ENCODE results near the gene NRIP2. TPM values are rescaled to one million over a fixed set of nuclear protein-coding genes. Genes with fewer than 3 reads are reported as not detected.

Gene NRIP2
- total RNA-seq, 3 donors from 2014 or later (not counting 1 experiment from before 2014, with no cell fraction given) = not detected

DNA sequence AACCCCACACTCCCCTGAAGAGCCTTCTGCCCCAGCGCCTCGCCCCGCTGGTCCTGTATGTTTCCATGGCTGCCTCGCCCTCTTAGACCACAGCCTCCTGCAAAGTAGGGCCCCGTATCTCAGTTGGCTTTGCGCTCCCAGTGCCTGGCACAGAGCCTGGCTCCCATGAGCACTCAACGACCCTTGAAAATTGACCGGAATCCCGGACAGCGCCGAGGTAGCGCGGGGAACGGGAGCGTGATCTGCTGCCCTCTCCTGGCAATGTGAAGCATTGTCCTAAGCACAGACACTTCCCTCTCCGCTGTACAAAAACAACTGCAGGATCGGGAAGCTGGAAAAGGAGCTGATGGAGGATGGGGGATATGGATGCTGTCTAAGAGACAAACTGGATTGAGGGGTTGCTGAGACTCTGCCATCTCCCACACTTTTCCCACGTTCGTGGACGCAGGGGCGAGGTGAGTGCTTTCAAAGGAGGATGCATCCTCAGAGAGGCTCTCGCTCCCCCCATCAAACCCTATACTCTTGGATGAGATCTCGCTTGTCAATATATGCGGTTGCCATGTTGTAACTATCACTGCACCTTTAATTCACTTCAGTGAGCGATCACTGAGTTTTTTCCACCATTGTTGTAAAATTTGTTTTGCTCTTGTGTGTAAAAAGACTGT lies 50.8 kb downstream of the NRIP2 start:
- 15% methylated on average over 22 of the region's 25 CpGs for WGBS (ENCODE audit: insufficient coverage)
- no peaks in the 10 kb centered on the region for H3K36me3 Mint-ChIP-seq
- H3K4me3 Mint-ChIP-seq = peak overlapping the region; percentile 65
- Histone ChIP-seq H3K27me3 (ENCODE audit: control insufficient read depth, insufficient read depth, low read length) (no peaks in the 10 kb centered on the region), H3K9me3 (ENCODE audit: control insufficient read depth, insufficient read depth, low read length) (no peaks in the 10 kb centered on the region), H3K27ac (ENCODE audit: low read length) (no peak overlapping the region), H3K36me3 (ENCODE audit: control insufficient read depth, insufficient read depth, low read length) (no peaks in the 10 kb centered on the region), H3K4me1 (ENCODE audit: control insufficient read depth, insufficient read depth, low read length) (peaks cover 7% of the 10 kb centered on the region), H3K4me3 (ENCODE audit: low read length) (no peak overlapping the region)
- peaks cover 7% of the 10 kb centered on the region in 2 donors for H3K4me1 Mint-ChIP-seq
- H3K27me3 Mint-ChIP-seq (ENCODE audit: low read depth in 2 of 2) = peaks cover 22 to 26% of the 10 kb centered on the region in 2 donors
- ATAC-seq (peak; percentile 86 to 95 (median 95)), DNase-seq (peak; percentile 27 to 76)
- TF ChIP-seq, protein P1, sequence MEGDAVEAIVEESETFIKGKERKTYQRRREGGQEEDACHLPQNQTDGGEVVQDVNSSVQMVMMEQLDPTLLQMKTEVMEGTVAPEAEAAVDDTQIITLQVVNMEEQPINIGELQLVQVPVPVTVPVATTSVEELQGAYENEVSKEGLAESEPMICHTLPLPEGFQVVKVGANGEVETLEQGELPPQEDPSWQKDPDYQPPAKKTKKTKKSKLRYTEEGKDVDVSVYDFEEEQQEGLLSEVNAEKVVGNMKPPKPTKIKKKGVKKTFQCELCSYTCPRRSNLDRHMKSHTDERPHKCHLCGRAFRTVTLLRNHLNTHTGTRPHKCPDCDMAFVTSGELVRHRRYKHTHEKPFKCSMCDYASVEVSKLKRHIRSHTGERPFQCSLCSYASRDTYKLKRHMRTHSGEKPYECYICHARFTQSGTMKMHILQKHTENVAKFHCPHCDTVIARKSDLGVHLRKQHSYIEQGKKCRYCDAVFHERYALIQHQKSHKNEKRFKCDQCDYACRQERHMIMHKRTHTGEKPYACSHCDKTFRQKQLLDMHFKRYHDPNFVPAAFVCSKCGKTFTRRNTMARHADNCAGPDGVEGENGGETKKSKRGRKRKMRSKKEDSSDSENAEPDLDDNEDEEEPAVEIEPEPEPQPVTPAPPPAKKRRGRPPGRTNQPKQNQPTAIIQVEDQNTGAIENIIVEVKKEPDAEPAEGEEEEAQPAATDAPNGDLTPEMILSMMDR (IDR thresholded peaks at IDR 0.05) = peak; percentile 86
- intact Hi-C loops (cut with micrococcal nuclease) = loop anchor here (1.0 kb wide), 1 partner anchor 101 kb away; no protein-coding TSS in a partner anchor
- no peaks in the 10 kb centered on the region for H3K9me3 Mint-ChIP-seq
- H3K27ac Mint-ChIP-seq = no peak overlapping the region

DNA sequence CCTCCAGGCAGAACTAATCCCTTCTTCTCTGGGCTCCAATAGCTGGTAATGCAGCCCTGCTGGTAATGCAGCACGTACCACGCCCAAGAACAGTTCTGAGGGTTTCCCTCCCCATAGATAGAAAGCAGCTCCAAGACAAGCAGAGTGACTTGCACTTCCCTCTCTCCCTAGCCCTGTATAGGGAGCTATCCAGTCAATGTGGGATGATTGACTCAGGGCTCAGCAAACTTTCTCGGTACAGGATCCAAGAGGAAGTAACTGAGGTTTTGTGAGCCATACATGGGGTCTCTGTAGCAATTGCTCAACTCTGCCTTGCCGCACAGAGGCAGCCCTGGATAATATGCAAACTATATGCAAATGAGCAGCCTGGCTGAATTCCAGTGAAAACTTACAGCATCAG lies 55.6 kb downstream of the NRIP2 start:
- Histone ChIP-seq H3K4me1 (ENCODE audit: control insufficient read depth, insufficient read depth, low read length) (peaks cover 7% of the 10 kb centered on the region), H3K36me3 (ENCODE audit: control insufficient read depth, insufficient read depth, low read length) (no peaks in the 10 kb centered on the region), H3K4me3 (ENCODE audit: low read length) (no peak overlapping the region), H3K9me3 (ENCODE audit: control insufficient read depth, insufficient read depth, low read length) (no peaks in the 10 kb centered on the region), H3K27me3 (ENCODE audit: control insufficient read depth, insufficient read depth, low read length) (no peaks in the 10 kb centered on the region), H3K27ac (ENCODE audit: low read length) (no peak overlapping the region)
- Mint-ChIP-seq H3K27me3 (ENCODE audit: low read depth in 2 of 2) (peaks cover 11 to 18% of the 10 kb centered on the region in 2 donors), H3K36me3 (no peaks in the 10 kb centered on the region), H3K27ac (no peak overlapping the region), H3K4me1 (peaks cover 6 to 7% of the 10 kb centered on the region in 2 donors), H3K9me3 (no peaks in the 10 kb centered on the region), H3K4me3 (no peak overlapping the region)
- intact Hi-C loops (cut with micrococcal nuclease) = no loop called here
- ATAC-seq = no peak
- no peak for DNase-seq
- WGBS (ENCODE audit: insufficient coverage) = 64% methylated on average over 4 of the region's 4 CpGs
- TF ChIP-seq, protein P1 (IDR thresholded peaks at IDR 0.05) = no peak

DNA sequence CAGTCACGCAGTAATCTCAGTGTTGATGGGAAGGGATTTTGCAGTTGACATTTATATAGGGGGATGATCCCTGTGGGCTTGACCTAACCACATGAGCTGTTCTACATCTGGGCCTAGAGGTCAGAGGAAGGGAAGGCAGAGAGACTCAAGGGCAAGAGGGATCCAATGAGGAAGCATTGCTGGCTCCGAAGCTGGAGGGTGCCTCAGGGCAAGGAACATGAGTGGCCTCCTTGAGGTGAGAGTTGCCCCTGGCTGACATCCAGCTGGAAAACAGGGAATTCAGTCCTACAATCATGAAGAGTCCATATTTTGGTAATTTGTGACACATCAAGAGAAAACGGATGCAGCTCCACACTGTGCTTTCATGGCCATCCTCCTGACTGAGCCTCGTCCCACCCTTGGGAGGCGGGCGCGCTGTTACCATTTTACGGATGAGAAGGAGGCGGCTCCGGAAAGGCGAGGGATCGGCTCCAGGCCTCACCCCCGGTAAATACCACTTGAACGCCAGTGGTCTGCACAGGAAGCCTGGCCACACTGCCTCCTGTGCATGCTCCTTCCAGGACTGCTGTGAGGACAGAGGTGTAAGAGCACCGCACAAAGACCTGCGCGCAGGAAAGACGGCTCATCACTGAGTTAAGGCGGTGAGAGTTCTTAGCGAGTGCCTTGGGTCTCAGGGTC lies 58.6 kb downstream of the NRIP2 start:
- intact Hi-C loops (cut with micrococcal nuclease) = no loop called here
- no peak overlapping the region for H3K4me3 ChIP-seq (ENCODE audit: low read length)
- no peak overlapping the region for H3K27ac ChIP-seq (ENCODE audit: low read length)
- no peaks in the 10 kb centered on the region for H3K36me3 ChIP-seq (ENCODE audit: control insufficient read depth, insufficient read depth, low read length)
- WGBS (ENCODE audit: insufficient coverage) = 92% methylated on average over 20 of the region's 20 CpGs
- no peaks in the 10 kb centered on the region for H3K9me3 Mint-ChIP-seq
- H3K4me1 ChIP-seq (ENCODE audit: control insufficient read depth, insufficient read depth, low read length) = no peaks in the 10 kb centered on the region
- no peak for DNase-seq
- H3K27me3 Mint-ChIP-seq (ENCODE audit: low read depth in 2 of 2) = peaks cover 0 to 9% of the 10 kb centered on the region in 2 donors
- H3K9me3 ChIP-seq (ENCODE audit: control insufficient read depth, insufficient read depth, low read length) = no peaks in the 10 kb centered on the region
- no peaks in the 10 kb centered on the region for H3K36me3 Mint-ChIP-seq
- TF ChIP-seq, protein P1 (IDR thresholded peaks at IDR 0.05) = no peak
- H3K4me3 Mint-ChIP-seq = no peak overlapping the region
- no peak for ATAC-seq
- H3K27ac Mint-ChIP-seq = no peak overlapping the region
- no peaks in the 10 kb centered on the region for H3K4me1 Mint-ChIP-seq
- no peaks in the 10 kb centered on the region for H3K27me3 ChIP-seq (ENCODE audit: control insufficient read depth, insufficient read depth, low read length)

Measured in natural killer cell (primary cell).